Body of pancreas (tissue), 4 donors: ENCODE measurements around the gene HPS3.

Source experiments
- CTCF ChIP-seq, 7 experiments: fragments of 450-650 bp in 4 of 7; fragments of 200-600 bp in 3 of 7; sonication (generic) in 3 of 7; IDR thresholded peaks; one replicate each; pipeline ENCODE4 v1.5.1; 2016 to 2019; ENCODE audit warnings: antibody characterized with exemption in 7 of 7
- POLR2A ChIP-seq, 3 donors: fragments of 450-650 bp; IDR thresholded peaks; one replicate each; pipeline ENCODE4 v1.6.1; 2016; ENCODE audit warnings: antibody characterized with exemption in 3 of 3, mild to moderate bottlenecking in 2 of 3

DNA sequence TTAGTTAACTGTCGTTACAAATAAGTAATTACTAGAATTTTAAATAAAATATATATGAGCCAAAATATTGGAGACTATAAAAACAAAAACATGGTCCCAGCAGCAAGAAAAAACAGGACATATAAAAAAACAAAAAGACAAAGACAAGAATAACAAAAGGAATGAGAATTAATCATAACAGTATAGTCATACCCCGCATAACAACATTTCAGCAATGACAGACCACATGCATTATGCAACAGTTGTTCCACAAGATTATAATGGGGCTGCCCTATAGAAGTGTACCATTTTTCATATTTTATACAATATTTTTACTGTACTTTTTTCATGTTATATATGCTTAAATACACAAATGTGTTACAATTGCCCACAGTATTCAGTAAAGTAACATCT, 48.7 kb upstream of the HPS3 start:
- TF ChIP-seq CTCF (IDR thresholded peaks at IDR 0.05) (no peak), POLR2A (IDR thresholded peaks at IDR 0.05) (no peak)
